Measurements from ENCODE around the gene NACC2. TPM values are rescaled to one million over a fixed set of nuclear protein-coding genes. Genes with fewer than 3 reads are reported as not detected.

Gene NACC2
- total RNA-seq, 1 experiment from 2014 or later, result 24.8 TPM

DNA sequence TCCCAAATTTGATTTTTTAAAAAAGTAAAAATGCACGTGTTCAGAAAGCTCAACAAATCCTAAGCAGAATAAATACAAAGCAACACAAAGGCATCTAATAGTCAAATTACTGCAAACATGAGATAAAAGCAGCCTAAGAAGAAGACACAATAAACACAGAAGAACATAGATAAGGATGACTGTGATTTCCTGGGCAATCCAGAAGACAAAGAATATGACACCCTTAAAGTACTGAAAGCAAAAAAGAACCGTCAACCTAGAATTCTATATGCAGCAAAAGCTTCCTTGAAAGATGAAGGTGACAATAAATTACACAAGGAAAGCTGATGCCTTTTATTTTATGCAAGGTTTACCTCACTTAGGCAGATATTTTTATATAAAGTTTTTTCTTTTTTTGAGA, 58.2 kb downstream of the NACC2 start:
- no peak overlapping the region for H3K4me3 Mint-ChIP-seq (ENCODE audit: low read depth, unreplicated experiment)
- TF ChIP-seq, protein P1, sequence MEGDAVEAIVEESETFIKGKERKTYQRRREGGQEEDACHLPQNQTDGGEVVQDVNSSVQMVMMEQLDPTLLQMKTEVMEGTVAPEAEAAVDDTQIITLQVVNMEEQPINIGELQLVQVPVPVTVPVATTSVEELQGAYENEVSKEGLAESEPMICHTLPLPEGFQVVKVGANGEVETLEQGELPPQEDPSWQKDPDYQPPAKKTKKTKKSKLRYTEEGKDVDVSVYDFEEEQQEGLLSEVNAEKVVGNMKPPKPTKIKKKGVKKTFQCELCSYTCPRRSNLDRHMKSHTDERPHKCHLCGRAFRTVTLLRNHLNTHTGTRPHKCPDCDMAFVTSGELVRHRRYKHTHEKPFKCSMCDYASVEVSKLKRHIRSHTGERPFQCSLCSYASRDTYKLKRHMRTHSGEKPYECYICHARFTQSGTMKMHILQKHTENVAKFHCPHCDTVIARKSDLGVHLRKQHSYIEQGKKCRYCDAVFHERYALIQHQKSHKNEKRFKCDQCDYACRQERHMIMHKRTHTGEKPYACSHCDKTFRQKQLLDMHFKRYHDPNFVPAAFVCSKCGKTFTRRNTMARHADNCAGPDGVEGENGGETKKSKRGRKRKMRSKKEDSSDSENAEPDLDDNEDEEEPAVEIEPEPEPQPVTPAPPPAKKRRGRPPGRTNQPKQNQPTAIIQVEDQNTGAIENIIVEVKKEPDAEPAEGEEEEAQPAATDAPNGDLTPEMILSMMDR (IDR thresholded peaks at IDR 0.05; ENCODE audit: unreplicated experiment), result no peak
- no peaks in the 10 kb centered on the region for H3K4me1 Mint-ChIP-seq (ENCODE audit: low read depth, unreplicated experiment)
- peaks cover 6% of the 10 kb centered on the region for H3K9me3 Mint-ChIP-seq (ENCODE audit: low read depth, unreplicated experiment)
- no peaks in the 10 kb centered on the region for H3K36me3 Mint-ChIP-seq (ENCODE audit: insufficient read depth, unreplicated experiment)
- H3K27me3 Mint-ChIP-seq (ENCODE audit: unreplicated experiment), result no peaks in the 10 kb centered on the region
- intact Hi-C loops (cut with micrococcal nuclease; ENCODE audit: unreplicated experiment), result no loop called here
- DNase-seq, result no peak
- H3K27ac Mint-ChIP-seq (ENCODE audit: unreplicated experiment), result no peak overlapping the region
- CTCF ChIA-PET, result no interaction called here
- BruUV-seq (replicated peaks), result no TSS peak

DNA sequence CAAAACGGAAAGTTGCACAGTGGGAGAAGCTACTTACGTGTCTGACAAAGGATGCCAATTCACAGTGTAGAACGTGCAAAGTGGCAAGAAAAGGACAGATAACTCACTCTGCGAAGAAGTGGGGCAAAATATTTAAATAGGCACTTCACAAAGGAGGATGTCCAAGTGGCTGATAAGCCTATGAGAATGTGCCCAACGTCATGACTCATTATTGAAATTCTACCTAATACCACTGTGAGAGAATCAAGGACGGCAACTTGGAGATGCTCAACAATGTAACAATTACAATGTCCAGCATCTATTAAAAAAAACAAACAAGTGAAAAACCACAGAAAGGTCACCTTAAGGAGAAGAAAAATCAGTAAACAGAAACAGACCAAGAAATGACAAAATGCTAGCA, 59.0 kb downstream of the NACC2 start:
- H3K4me3 Mint-ChIP-seq (ENCODE audit: low read depth, unreplicated experiment), result no peak overlapping the region
- H3K27ac Mint-ChIP-seq (ENCODE audit: unreplicated experiment), result no peak overlapping the region
- TF ChIP-seq, protein P1 (IDR thresholded peaks at IDR 0.05; ENCODE audit: unreplicated experiment), result no peak

DNA sequence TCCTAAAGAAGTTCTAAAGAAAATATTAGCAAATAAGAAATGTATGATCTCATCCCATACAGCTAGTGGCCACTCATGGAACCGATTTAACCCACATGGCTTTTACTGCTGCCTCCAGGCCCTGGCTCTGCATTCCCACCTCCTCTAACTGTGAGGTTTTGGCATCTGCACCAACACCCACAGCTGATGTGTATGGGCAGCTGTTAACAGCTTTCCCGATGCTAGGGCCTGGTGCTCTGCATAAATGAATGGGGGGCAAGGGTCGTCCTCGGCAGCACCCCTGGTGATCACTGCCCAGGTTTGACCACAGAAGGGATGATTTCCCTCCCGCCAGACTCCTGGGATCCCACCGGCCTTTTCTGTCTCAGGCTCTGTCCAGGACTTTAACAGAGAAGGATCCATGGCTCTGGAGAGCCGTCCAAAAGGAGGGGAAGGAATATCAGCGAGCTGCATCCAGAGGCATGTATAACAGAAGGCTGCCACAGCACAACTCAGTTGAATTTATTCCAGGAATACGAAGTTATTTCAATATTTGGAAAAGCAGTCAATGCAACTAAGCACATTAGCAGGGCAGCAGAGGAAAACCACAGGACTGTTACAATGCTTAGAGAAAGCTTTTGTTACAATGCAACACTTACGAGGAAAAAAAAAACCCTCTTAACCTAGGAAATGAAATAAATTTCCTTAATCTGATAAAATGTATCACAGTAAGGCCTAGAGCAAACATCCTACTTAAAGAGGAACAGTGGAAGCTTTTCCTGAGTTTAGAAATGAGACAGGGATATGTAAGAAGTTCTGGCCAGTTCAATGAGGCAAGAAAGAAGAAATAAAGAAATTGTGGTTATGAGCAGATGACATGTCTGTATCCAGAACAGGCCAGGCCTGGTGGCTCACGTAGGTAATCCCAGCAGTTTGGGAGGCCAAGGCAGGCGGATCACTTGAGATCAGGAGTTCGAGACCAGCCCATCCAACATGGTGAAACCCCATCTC, 63.1 kb downstream of the NACC2 start:
- Mint-ChIP-seq H3K27ac (ENCODE audit: unreplicated experiment) (no peak overlapping the region), H3K4me3 (ENCODE audit: low read depth, unreplicated experiment) (no peak overlapping the region), H3K9me3 (ENCODE audit: low read depth, unreplicated experiment) (no peaks in the 10 kb centered on the region), H3K36me3 (ENCODE audit: insufficient read depth, unreplicated experiment) (peaks cover 6% of the 10 kb centered on the region), H3K27me3 (ENCODE audit: unreplicated experiment) (no peaks in the 10 kb centered on the region), H3K4me1 (ENCODE audit: low read depth, unreplicated experiment) (no peaks in the 10 kb centered on the region)
- CTCF ChIA-PET, result no interaction called here
- intact Hi-C loops (cut with micrococcal nuclease; ENCODE audit: unreplicated experiment), result no loop called here
- BruUV-seq (replicated peaks), result no TSS peak
- TF ChIP-seq, protein P1 (IDR thresholded peaks at IDR 0.05; ENCODE audit: unreplicated experiment), result no peak
- no peak for DNase-seq

More for the DNA sequence above, 59.0 kb downstream of the NACC2 start:
- H3K36me3 Mint-ChIP-seq (ENCODE audit: insufficient read depth, unreplicated experiment), result peaks cover 4% of the 10 kb centered on the region
- intact Hi-C loops (cut with micrococcal nuclease; ENCODE audit: unreplicated experiment), result no loop called here
- DNase-seq, result no peak
- no peaks in the 10 kb centered on the region for H3K4me1 Mint-ChIP-seq (ENCODE audit: low read depth, unreplicated experiment)
- CTCF ChIA-PET, result no interaction called here
- BruUV-seq (replicated peaks), result no TSS peak
- H3K27me3 Mint-ChIP-seq (ENCODE audit: unreplicated experiment), result no peaks in the 10 kb centered on the region
- peaks cover 6% of the 10 kb centered on the region for H3K9me3 Mint-ChIP-seq (ENCODE audit: low read depth, unreplicated experiment)

DNA sequence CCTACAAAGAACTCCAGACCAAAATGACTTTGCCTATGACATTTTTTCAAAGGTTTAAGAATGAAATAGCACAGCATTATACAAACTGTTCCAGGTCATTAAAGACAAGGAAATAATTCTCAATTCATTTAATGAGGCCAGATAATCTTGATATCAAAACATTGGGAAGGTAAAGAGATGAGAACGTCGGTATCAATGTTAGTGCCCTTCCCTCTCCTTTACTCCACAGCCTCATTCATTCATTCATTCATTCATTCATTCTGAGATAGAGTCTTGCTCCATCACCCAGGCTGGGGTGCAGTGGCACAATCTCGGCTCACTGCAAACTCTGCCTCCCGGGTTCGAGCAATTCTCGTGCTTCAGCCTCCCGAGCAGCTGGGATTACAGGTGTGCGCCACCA, 64.0 kb downstream of the NACC2 start:
- Mint-ChIP-seq H3K27ac (ENCODE audit: unreplicated experiment) (no peak overlapping the region), H3K9me3 (ENCODE audit: low read depth, unreplicated experiment) (no peaks in the 10 kb centered on the region), H3K27me3 (ENCODE audit: unreplicated experiment) (no peaks in the 10 kb centered on the region), H3K36me3 (ENCODE audit: insufficient read depth, unreplicated experiment) (peaks cover 6% of the 10 kb centered on the region), H3K4me3 (ENCODE audit: low read depth, unreplicated experiment) (no peak overlapping the region), H3K4me1 (ENCODE audit: low read depth, unreplicated experiment) (no peaks in the 10 kb centered on the region)
- BruUV-seq (replicated peaks), result no TSS peak
- no peak for DNase-seq
- CTCF ChIA-PET, result no interaction called here
- intact Hi-C loops (cut with micrococcal nuclease; ENCODE audit: unreplicated experiment), result no loop called here
- TF ChIP-seq, protein P1 (IDR thresholded peaks at IDR 0.05; ENCODE audit: unreplicated experiment), result no peak

All from Calu3 (cell line).